Measurements from ENCODE around the gene SMIM20. TPM values are rescaled to one million over a fixed set of nuclear protein-coding genes. Genes with fewer than 3 reads are reported as not detected.

Gene SMIM20
- total and polyA plus RNA-seq, 2 experiments from 2014 or later: 56.6 to 82.9 TPM

GRCh38 chr4:25879991-25880651 is 33.9 kb upstream of the SMIM20 start (continued):
- TF ChIP-seq ZNF462 (CRISPR knock-in tag; IDR thresholded peaks at IDR 0.05) (no peak), ZNF331 (CRISPR knock-in tag; IDR thresholded peaks at IDR 0.05; ENCODE audit: low read depth) (no peak), NANOG (IDR thresholded peaks at IDR 0.05; ENCODE audit: borderline replicate concordance) (no peak), EZH2phosphoT487 (IDR thresholded peaks at IDR 0.05; ENCODE audit: unreplicated experiment) (no peak), CTCF (conservative IDR thresholded peaks at IDR 0.05; ENCODE audit: low read depth in 2 of 2) (no peak)
- TF ChIP-seq, protein P1, sequence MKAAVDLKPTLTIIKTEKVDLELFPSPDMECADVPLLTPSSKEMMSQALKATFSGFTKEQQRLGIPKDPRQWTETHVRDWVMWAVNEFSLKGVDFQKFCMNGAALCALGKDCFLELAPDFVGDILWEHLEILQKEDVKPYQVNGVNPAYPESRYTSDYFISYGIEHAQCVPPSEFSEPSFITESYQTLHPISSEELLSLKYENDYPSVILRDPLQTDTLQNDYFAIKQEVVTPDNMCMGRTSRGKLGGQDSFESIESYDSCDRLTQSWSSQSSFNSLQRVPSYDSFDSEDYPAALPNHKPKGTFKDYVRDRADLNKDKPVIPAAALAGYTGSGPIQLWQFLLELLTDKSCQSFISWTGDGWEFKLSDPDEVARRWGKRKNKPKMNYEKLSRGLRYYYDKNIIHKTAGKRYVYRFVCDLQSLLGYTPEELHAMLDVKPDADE (IDR thresholded peaks at IDR 0.05): no peak

Data from GM23338 (cell line).